Measurements from ENCODE around the gene SPIB. TPM values are rescaled to one million over a fixed set of nuclear protein-coding genes. Genes with fewer than 3 reads are reported as not detected.

Gene SPIB
- total RNA-seq, 5 donors from 2014 or later (not counting 1 experiment from before 2014, with no cell fraction given): 0.72 to 9.7 (median 4.1) TPM

DNA sequence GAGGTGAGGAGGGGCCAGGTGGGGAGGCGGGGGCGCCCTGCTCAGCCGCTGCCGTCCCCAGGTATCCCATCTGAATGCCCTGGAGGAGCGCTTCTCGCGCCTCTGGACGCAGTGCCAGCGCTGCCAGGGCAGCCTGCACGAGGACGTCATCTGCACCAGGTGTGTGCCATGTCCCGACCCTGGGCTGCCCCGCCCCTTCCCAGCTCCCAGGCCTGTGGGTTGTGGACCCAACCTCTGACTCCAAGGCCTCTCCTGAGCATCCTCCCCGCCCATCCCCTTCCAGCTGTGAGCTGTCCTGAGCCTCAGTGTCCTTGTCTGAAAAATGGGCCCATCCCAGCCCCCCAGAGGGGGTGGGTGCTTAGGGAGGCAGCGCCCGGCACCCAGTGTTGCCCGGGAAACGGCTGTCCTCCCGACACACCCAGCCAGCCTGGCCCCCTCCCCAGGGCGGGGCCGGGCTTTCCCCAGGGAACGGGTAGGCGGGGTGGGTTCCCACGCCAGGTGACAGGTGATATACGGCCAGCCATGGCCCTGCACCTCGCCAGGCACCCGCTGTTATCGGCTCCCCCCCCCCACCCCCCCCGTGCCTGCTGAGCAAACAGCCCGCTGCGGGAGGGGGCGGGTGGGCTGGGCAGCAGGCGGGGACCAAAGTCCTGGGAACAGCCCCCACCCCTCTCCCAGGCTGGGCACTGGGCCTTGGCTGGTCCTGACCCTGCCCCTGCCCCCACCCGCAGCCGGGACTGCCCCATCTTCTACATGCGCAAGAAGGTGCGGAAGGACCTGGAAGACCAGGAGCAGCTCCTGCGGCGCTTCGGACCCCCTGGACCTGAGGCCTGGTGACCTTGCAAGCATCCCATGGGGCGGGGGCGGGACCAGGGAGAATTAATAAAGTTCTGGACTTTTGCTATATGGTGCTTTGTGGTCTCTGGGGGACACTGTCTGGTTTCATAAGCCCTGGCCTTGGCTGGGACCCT, 1.3 kb upstream of the SPIB start:
- peaks cover 10 to 15% (median 11%) of the 10 kb centered on the region in 3 donors for H3K4me1 Mint-ChIP-seq
- Histone ChIP-seq H3K27ac (ENCODE audit: low read length) (no peak overlapping the region), H3K36me3 (ENCODE audit: control insufficient read depth in 2 of 2, extremely low read depth in 1 of 2, insufficient read depth in 1 of 2, low read length in 1 of 2) (peaks cover 0 to 3% of the 10 kb centered on the region in 2 donors), H3K9me3 (no peaks in the 10 kb centered on the region), H3K4me1 (ENCODE audit: control insufficient read depth in 1 of 2, extremely low read depth in 1 of 2, insufficient read depth in 2 of 2, low read length in 2 of 2) (peaks cover 0 to 15% of the 10 kb centered on the region in 2 experiments), H3K27me3 (replicated peaks in 1 of 2; ENCODE audit: control insufficient read depth in 2 of 2, extremely low read depth in 1 of 2, insufficient read depth in 2 of 2, low read length in 1 of 2) (peaks cover 5 to 36% of the 10 kb centered on the region in 2 experiments), H3K4me3 (ENCODE audit: control insufficient read depth in 1 of 2, extremely low read depth in 1 of 2, low read length in 1 of 2) (no peak overlapping the region)
- H3K9me3 Mint-ChIP-seq: no peaks in the 10 kb centered on the region
- no peak overlapping the region for H3K27ac Mint-ChIP-seq
- no peak for DNase-seq
- WGBS (ENCODE audit: insufficient coverage): 91% methylated on average over 24 of the region's 42 CpGs
- peaks cover 23 to 27% of the 10 kb centered on the region in 2 donors for H3K27me3 Mint-ChIP-seq
- no peak for ATAC-seq (replicated peaks in 1 of 4)
- H3K4me3 Mint-ChIP-seq: no peak overlapping the region
- ChIA-PET CTCF (no interaction called here), POLR2A (no interaction called here)
- peaks cover 5% of the 10 kb centered on the region for H3K36me3 Mint-ChIP-seq

DNA sequence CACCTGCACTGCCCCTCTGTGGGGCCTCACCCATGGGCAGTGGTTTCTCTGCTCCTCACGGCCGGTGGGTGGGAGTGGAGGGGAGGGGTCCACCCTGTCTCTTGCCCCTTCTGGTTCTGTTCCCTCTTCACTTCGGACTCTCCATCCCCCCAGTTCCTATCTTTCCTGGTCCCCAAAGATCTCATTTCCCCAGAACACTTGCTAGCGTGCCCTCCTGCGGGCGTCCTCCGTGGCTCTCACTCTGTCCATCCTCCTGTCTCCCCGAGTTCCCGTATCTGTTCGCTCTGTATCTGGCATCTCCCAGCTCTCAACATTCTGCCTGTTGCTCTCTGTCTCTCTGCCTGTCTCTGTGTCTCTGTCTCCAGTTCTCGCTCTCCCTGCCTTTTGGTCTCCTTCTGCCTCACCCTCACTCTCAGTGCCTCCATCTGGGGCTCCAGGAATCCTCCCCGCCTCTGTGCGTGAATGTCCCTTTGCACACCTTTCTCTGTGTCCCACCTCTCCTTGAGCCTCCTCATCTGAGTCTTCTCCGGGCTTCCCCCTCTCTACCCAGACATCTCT, 363 bp downstream of the SPIB start:
- WGBS (ENCODE audit: insufficient coverage): 32% methylated on average over 12 of the region's 14 CpGs
- Histone ChIP-seq H3K27ac (ENCODE audit: low read length) (no peak overlapping the region), H3K36me3 (ENCODE audit: control insufficient read depth in 2 of 2, extremely low read depth in 1 of 2, insufficient read depth in 1 of 2, low read length in 1 of 2) (no peaks in the 10 kb centered on the region), H3K4me3 (ENCODE audit: control insufficient read depth in 1 of 2, extremely low read depth in 1 of 2, low read length in 1 of 2) (no peak overlapping the region), H3K9me3 (no peaks in the 10 kb centered on the region), H3K27me3 (replicated peaks in 1 of 2; ENCODE audit: control insufficient read depth in 2 of 2, extremely low read depth in 1 of 2, insufficient read depth in 2 of 2, low read length in 1 of 2) (peaks cover 5 to 53% of the 10 kb centered on the region in 2 experiments), H3K4me1 (ENCODE audit: control insufficient read depth in 1 of 2, extremely low read depth in 1 of 2, insufficient read depth in 2 of 2, low read length in 2 of 2) (peaks cover 0 to 15% of the 10 kb centered on the region in 2 experiments)
- Mint-ChIP-seq H3K4me3 (peak overlapping the region in 2 of 3 donors; percentile 6 to 67), H3K27ac (peak overlapping the region in 1 of 2 donors; percentile 59), H3K4me1 (peaks cover 10 to 15% (median 11%) of the 10 kb centered on the region in 3 donors), H3K9me3 (no peaks in the 10 kb centered on the region), H3K27me3 (peaks cover 23 to 27% of the 10 kb centered on the region in 2 donors), H3K36me3 (peaks cover 5% of the 10 kb centered on the region)
- CTCF ChIA-PET: interaction anchor here in 1 of 2 donors (0.5 kb wide), 1 partner anchor 228 kb away, joined by 4 read pairs; no protein-coding TSS in a partner anchor
- DNase-seq (no peak), ATAC-seq (replicated peaks in 1 of 4) (no peak)
- POLR2A ChIA-PET: no interaction called here

DNA sequence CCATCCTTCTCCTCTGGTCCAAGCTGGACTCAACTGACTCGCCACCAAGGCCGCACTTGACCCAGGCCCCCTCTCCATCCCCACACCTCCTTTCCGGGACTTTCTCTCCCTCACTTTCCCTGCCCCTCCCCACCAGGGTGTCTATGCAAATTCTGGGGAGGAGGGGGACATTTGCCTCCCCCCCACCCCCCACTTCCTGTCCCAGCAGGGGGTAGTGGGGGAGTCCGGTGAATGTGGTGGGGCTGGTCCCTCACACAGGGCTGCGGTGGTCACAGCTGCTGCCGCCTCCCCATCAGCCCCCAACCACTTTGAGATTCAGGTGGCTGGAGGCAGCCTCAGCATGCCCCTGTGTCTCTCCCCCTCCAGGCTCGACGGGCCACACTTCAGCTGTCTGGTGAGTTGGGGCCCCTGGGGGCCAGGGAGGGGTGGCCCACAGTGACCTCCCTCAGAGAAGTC, 870 bp downstream of the SPIB start:
- no peak for ATAC-seq (replicated peaks in 1 of 4)
- CTCF ChIA-PET: no interaction called here
- peaks cover 0 to 12% of the 10 kb centered on the region in 2 experiments for H3K4me1 ChIP-seq (ENCODE audit: control insufficient read depth in 1 of 2, extremely low read depth in 1 of 2, insufficient read depth in 2 of 2, low read length in 2 of 2)
- Mint-ChIP-seq H3K9me3 (no peaks in the 10 kb centered on the region), H3K27ac (peak overlapping the region in 1 of 2 donors; percentile 59), H3K36me3 (peaks cover 5% of the 10 kb centered on the region), H3K4me1 (peaks cover 10 to 15% (median 11%) of the 10 kb centered on the region in 3 donors), H3K27me3 (peaks cover 23 to 27% of the 10 kb centered on the region in 2 donors), H3K4me3 (peak overlapping the region in 2 of 3 donors; percentile 6 to 67)
- peaks cover 5 to 55% of the 10 kb centered on the region in 2 experiments for H3K27me3 ChIP-seq (replicated peaks in 1 of 2; ENCODE audit: control insufficient read depth in 2 of 2, extremely low read depth in 1 of 2, insufficient read depth in 2 of 2, low read length in 1 of 2)
- no peak overlapping the region for H3K4me3 ChIP-seq (ENCODE audit: control insufficient read depth in 1 of 2, extremely low read depth in 1 of 2, low read length in 1 of 2)
- POLR2A ChIA-PET: no interaction called here
- no peaks in the 10 kb centered on the region for H3K9me3 ChIP-seq
- 14% methylated on average over 4 of the region's 8 CpGs for WGBS (ENCODE audit: insufficient coverage)
- no peaks in the 10 kb centered on the region for H3K36me3 ChIP-seq (ENCODE audit: control insufficient read depth in 2 of 2, extremely low read depth in 1 of 2, insufficient read depth in 1 of 2, low read length in 1 of 2)
- no peak overlapping the region for H3K27ac ChIP-seq (ENCODE audit: low read length)
- no peak for DNase-seq

DNA sequence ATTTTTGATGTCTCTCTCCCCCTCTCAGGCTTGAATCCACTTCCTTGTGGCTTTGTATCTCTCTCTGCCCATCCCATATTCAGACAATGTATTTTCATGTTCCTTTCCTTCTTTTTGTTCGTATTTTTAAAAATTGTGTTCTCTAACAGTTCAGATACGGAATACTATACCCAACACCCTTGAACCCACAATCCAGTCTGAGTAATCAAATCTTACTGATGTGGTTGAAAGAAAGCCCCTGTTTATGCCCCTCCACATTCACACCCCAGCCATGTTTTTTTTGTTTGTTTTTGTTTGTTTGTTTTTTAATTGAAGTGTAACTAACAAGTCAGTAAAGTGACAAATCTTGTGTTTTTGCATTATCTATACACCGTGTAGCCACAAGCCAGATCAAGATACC, 1.4 kb downstream of the SPIB start:
- DNase-seq: no peak
- Histone ChIP-seq H3K36me3 (ENCODE audit: control insufficient read depth in 2 of 2, extremely low read depth in 1 of 2, insufficient read depth in 1 of 2, low read length in 1 of 2) (no peaks in the 10 kb centered on the region), H3K27me3 (replicated peaks in 1 of 2; ENCODE audit: control insufficient read depth in 2 of 2, extremely low read depth in 1 of 2, insufficient read depth in 2 of 2, low read length in 1 of 2) (peaks cover 5 to 55% of the 10 kb centered on the region in 2 experiments), H3K27ac (ENCODE audit: low read length) (no peak overlapping the region), H3K4me1 (ENCODE audit: control insufficient read depth in 1 of 2, extremely low read depth in 1 of 2, insufficient read depth in 2 of 2, low read length in 2 of 2) (peaks cover 0 to 7% of the 10 kb centered on the region in 2 experiments), H3K4me3 (ENCODE audit: control insufficient read depth in 1 of 2, extremely low read depth in 1 of 2, low read length in 1 of 2) (no peak overlapping the region), H3K9me3 (no peaks in the 10 kb centered on the region)
- Mint-ChIP-seq H3K36me3 (peaks cover 5% of the 10 kb centered on the region), H3K4me3 (peak overlapping the region in 1 of 3 donors; percentile 67), H3K9me3 (no peaks in the 10 kb centered on the region), H3K27me3 (peaks cover 23 to 27% of the 10 kb centered on the region in 2 donors), H3K4me1 (peaks cover 10 to 15% (median 11%) of the 10 kb centered on the region in 3 donors), H3K27ac (peak overlapping the region in 1 of 2 donors; percentile 16)
- ChIA-PET CTCF (no interaction called here), POLR2A (no interaction called here)
- WGBS (ENCODE audit: insufficient coverage): no CpG with 5 or more reads among the region's 3 CpGs
- ATAC-seq (replicated peaks in 1 of 4): peak in 1 of 4 experiments; percentile 22

DNA sequence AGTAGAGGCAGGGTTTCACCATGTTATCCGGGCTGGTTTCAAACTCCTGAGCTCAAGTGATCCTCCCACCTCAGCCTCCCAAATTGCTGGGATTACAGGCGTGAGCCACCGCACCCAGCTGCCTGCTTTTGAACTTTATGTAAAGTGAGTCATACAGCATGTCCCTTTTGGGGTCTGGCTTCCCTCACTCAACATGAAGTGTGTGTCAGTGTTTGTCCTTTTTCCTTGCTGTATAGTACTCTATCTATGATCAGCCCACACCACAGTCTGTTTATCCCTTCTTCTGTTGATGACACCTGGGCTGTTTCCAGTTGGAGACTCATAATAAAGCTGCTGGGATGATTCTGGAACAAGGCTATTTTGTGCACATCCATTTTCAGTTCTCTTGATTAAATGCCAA, 2.1 kb downstream of the SPIB start:
- Histone ChIP-seq H3K9me3 (no peaks in the 10 kb centered on the region), H3K4me3 (ENCODE audit: control insufficient read depth in 1 of 2, extremely low read depth in 1 of 2, low read length in 1 of 2) (no peak overlapping the region), H3K4me1 (ENCODE audit: control insufficient read depth in 1 of 2, extremely low read depth in 1 of 2, insufficient read depth in 2 of 2, low read length in 2 of 2) (peaks cover 0 to 7% of the 10 kb centered on the region in 2 experiments), H3K36me3 (ENCODE audit: control insufficient read depth in 2 of 2, extremely low read depth in 1 of 2, insufficient read depth in 1 of 2, low read length in 1 of 2) (no peaks in the 10 kb centered on the region), H3K27me3 (replicated peaks in 1 of 2; ENCODE audit: control insufficient read depth in 2 of 2, extremely low read depth in 1 of 2, insufficient read depth in 2 of 2, low read length in 1 of 2) (peaks cover 5 to 57% of the 10 kb centered on the region in 2 experiments), H3K27ac (ENCODE audit: low read length) (no peak overlapping the region)
- peaks cover 5% of the 10 kb centered on the region for H3K36me3 Mint-ChIP-seq
- no peak overlapping the region for H3K27ac Mint-ChIP-seq
- H3K9me3 Mint-ChIP-seq: no peaks in the 10 kb centered on the region
- ATAC-seq (replicated peaks in 1 of 4): no peak
- no CpG with 5 or more reads among the region's 3 CpGs for WGBS (ENCODE audit: insufficient coverage)
- POLR2A ChIA-PET: no interaction called here
- CTCF ChIA-PET: no interaction called here
- no peak for DNase-seq
- peaks cover 23 to 27% of the 10 kb centered on the region in 2 donors for H3K27me3 Mint-ChIP-seq
- H3K4me1 Mint-ChIP-seq: peaks cover 10 to 15% (median 11%) of the 10 kb centered on the region in 3 donors
- H3K4me3 Mint-ChIP-seq: no peak overlapping the region

Data from T-cell (primary cell).